ENCODE data around the gene IP6K3. TPM values are rescaled to one million over a fixed set of nuclear protein-coding genes. Genes with fewer than 3 reads are reported as not detected.

The IP6K3 gene
- total RNA-seq, 4 donors from 2014 or later: 0.34 to 2.3 (median 1.1) TPM; not detected in 1

DNA sequence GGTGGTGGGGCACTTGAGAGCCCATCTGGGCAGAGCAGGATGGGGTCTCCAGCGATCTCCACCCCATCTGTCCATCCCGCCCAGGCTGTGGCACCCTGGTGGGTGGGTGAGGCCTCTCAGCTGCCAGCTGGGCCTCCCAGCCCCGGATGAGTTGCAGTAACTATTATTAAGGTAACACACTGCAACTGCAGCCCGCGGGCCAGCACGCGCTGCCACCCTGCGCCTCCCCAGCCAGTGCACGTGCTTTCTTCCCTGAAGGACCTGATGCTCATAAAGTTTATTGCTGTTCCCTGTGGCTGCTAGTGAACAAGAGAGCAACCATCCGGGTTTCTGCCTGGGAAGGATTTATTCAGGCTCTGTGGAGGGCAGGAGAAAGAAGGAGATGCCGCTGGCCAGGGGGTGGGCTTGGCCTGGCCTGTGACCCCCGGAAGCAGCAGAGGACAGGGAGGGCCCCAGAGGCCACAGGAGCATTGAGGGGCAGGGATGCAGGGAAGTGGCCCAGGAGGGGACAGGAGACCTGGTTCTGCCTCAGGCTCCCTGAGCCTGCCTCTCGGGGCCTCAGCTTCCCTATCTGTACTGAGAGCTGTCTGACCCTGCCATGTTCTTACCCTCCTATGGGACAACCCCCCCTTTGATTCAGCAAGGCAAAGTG, 1.7 kb downstream of the IP6K3 start:
- no peak for TF ChIP-seq CTCF (IDR thresholded peaks at IDR 0.05; ENCODE audit: low read depth)

- no peak for TF ChIP-seq CTCF (IDR thresholded peaks at IDR 0.05; ENCODE audit: low read depth)
Observed at GRCh38 chr6:33744001-33744848, 2.5 kb downstream of the IP6K3 start.

DNA sequence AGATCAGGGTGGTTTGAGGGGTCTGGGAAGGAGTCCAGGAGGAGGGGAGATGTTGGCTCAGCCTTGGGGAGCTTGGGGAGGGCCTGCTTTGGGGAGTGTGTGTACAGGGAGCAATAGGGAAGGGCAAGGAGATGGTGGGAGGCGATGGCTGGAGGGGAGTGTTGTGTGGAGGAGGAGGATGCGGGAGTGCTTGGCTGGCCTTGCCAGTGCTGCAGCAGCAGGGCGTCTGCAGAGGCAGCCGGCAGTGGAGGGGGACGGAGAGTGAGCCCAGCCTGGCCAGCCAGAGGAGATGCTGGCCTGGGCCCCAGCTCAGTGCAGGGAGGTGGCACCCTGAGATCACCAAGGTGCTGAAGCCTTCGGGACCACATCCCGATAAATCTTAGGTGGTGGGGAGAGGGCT, 3.9 kb downstream of the IP6K3 start:
- TF ChIP-seq CTCF (IDR thresholded peaks at IDR 0.05; ENCODE audit: low read depth): no peak

DNA sequence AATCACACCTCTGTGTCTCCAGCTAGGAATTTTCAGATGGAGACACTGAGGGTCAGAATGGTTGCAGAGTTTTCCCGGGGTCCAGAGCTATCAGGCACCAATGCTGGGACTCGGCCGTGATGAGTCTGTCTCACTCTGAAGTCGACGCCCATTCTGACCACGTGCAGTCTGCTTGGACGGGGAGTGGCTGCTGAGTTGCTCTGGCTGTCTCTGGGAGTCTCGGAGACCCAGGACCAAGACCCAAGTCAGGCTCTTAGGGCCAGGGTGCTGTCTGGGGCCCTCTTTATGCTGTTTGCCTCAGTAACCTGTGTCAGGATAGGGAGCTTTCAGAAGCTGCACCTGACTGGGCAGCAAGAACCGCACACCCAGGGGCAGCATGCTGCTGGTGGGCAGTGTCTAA, 4.6 kb downstream of the IP6K3 start:
- no peak for TF ChIP-seq CTCF (IDR thresholded peaks at IDR 0.05; ENCODE audit: low read depth)

- TF ChIP-seq CTCF (IDR thresholded peaks at IDR 0.05; ENCODE audit: low read depth): no peak
Observed at GRCh38 chr6:33740794-33741193, 5.9 kb downstream of the IP6K3 start.

DNA sequence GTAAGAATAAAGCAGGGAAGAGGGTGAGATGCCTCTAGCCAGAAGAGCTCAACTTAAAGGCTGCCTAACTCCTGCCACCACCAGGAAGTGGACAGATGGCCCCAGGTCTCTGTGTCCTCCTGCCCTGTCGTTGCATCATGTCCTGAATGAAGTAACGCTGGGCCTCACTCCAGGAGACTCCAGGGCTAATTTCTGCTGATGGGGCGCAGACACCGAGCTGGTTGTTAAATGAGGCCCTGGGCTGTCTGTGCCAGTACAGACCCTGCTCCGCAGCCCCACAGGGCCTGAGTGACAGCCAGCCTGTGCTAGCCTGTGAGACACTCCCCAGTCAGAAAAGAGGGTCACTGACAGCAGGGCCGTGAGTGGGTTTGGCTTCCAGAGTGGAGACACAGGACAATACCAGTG, 6.5 kb downstream of the IP6K3 start:
- no peak for TF ChIP-seq CTCF (IDR thresholded peaks at IDR 0.05; ENCODE audit: low read depth)

DNA sequence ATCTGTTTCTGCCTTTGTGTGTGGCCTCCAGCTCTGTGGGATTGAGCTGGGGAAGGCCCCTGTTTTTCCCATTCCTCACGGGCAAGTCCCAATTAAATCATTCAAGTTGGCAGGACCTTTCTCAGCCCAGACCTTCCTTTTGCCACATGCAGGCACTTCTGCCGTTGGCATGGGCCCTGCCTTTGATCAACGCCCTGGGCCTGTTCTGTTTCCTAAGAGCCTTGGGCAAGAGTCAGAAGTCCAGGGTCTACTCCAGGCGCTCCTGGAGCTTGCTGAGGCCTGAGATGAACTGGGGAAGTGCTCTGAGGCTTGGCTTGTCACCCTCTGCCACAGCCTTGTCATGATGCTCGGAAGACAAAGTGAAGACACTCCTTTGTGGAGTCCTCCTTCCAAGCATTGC, 7.1 kb downstream of the IP6K3 start:
- TF ChIP-seq CTCF (IDR thresholded peaks at IDR 0.05; ENCODE audit: low read depth): no peak
